ENCODE results near the gene TMEM59L.
A peak's percentile ranks its signal among the peaks of the same experiment; 100 is the strongest.

TMEM59L gene

DNA sequence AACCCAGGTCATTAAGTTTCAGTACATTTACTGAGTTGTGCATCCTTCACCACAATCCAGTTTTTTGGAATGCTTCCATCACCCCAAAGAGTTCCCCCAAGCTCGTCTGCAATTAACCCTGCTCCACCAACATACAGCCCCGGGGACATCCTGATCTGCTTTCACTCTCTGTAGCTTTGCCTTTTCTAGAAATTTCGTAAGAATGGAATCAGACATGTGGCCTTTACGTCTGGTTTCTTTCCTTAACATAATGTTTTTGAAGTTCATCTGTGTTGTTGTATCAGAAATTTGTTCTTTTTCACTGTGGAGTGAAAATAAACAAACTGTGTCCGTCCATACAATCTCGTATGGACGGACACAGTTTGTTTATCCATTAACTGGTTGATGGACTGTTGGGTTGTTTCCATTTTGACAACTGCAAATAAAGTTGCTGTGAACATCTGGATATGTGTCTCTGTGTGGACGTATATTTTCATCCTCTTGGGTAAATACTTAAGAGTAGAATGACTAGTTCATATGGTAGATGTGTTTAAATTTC is 27.1 kb downstream of the TMEM59L start:
- no peak for DNase-seq

DNA sequence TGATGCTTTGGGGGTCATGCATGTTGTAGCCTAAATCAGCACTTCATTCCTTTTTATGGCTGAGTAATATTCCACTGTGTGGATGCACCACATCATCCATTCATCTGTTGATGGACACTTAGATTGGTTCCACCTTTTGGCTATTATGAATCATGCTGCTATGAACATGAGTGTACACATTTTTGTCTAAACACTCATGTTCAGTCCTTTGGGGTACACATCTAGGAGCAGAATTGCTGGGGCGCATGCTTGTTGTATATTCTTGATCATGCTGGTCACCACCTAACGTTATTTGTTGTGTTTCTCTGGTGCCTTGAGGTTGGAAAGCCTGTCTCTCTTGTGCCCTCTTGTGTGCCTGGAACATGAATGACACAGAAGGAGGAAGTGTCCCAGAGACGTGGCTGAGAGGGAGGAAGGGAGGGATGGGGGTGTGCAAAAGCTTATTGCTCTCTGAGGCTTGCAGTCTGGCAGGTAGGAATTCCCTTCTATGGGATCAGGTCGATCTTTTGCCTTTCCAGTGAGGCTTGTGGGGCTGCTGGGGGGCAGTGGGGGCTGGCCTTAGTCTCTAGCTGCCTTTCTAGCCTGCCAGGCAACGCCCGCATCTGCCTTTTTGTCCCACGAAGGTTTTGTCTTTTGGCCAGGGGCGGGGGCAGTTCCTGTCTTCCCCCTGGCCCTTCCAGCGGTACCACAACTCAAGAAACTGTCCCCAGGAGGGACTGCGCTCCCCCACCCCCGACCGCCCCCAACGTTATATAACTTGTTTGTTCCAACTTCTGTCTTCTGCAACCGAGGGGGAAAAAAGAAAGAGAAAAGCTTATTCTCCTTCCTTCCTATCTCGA is 31.7 kb downstream of the TMEM59L start:
- no peak for DNase-seq

GRCh38 chr19:18645035-18645511 is 32.4 kb downstream of the TMEM59L start:
- no peak for DNase-seq

- DNase-seq: no peak
Observed at GRCh38 chr19:18646535-18647370, 34.1 kb downstream of the TMEM59L start.

GRCh38 chr19:18647371-18647767 is 34.7 kb downstream of the TMEM59L start:
- DNase-seq: no peak

DNA sequence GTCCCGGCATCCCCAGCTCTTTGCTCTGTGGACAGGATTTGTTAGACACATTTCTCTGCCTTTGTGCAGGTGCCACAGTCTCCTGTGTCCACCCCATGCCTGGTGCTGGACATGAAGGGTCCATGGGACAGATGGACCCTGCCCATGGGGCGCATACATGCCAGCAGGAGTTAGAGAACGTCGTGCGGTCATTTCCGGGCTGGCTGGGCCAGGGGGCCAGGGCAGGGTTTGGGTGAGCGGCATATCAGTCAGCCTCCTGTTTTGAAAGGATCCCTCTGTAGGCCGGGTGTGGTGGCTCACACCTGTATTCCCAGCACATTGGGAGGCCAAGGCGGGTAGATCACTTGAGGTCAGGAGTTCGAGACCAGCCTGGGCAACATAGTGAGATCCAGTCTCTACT is 35.1 kb downstream of the TMEM59L start:
- DNase-seq: no peak

DNA sequence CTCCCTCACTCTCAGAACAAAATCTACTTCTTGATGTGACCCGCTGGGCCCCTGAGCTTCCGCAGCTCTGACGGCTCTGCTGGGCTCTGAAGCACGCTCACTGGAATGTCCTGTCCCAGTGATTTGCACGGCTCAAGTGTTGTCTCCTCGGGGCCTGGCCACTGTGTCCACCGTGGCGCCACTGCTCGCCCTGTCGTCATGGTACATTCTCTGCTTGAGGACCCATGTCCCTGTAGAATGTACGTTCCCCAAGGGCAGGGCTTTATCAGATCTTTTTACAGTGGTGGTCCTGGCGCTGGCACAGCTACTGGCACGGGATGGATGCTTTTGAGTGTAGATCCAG is 36.3 kb downstream of the TMEM59L start:
- no peak for DNase-seq

- DNase-seq: no peak
Observed at GRCh38 chr19:18649371-18650020, 36.8 kb downstream of the TMEM59L start.

DNA sequence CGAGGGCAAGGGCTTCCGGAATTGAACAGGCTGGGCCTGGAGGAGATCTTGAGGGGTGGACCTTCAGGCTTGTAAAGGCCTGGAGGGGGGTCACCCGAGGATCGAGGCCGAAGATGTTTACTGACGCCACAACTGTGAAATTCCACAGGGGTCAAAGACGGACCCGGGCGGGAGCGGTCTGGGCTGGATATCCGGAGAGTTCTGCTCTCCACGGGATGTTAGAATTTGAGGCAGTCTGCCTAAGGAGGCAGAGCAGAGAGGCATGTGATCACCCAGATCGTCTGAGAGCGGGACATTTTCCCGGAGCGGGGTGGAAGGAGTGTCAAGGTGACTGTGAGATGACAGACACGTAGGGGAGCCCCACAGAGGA is 37.3 kb downstream of the TMEM59L start:
- DNase-seq: no peak

DNA sequence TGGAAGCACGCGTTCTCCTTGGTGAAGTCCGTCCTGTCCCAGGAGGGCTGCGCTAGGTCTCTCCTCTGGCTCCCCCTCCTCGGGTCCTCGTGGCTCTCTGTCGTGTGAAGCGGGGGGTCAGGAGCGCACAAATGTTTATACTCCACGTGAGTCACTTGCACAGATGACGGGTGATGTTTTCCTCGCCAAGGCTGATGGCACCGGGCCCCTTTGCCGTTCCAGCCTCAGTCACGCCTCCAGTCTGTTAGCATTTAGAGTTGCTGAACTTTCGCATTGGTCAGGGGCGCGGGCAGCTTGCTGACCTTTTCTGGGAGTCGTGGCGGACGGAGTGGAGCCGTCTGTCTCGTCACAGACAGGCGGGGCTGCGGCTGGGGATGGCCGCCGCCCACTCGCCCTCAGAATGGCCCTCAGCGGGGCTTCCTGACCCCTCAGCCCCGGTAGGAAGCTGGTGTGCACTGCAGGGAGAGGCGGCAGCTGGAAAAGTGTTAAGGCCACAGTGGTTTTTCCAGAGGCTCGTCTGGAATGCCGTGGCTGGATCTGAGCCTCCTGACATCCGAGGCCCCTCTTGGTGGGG is 37.9 kb downstream of the TMEM59L start:
- DNase-seq: no peak

DNA sequence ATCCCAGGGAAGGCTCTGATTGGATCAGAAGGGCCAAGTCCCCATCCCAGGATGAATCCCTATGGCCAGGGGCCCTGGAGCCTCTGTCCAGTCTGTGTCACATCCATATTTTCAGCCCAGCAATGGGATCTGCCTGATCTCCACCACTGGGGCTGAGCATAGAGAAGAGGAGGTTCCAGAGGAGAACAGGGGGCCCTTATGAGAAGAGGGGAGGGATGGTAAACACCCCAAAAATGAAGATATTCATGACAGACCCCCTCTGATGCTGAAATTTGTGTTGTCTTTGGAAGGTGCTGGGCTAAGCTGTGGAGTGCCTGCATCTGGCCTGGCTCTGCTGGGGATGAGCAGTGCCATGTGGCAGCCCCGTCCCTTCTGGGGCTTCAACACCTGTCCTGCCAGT is 38.6 kb downstream of the TMEM59L start:
- DNase-seq: no peak

DNA sequence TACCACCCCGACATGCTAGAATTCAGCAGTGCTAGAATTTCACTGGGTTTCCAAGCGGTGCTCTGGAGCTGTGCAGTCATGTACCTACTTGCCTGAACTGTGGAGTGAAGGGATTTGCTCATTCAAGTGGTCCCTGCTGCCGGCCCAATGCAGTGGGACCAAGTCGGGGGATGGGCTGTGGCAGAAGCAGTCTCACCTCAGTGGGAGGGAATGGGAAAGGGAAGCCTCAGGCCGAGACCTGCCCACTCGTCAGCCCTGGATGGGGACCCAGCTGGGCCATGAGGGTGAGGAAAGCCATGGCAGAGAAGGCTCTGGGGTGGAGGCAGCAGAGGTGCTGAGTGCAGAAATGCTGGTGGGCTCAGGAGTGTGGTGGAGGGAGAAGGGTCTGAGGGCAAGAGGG is 39.1 kb downstream of the TMEM59L start:
- DNase-seq: peak; percentile 57

DNA sequence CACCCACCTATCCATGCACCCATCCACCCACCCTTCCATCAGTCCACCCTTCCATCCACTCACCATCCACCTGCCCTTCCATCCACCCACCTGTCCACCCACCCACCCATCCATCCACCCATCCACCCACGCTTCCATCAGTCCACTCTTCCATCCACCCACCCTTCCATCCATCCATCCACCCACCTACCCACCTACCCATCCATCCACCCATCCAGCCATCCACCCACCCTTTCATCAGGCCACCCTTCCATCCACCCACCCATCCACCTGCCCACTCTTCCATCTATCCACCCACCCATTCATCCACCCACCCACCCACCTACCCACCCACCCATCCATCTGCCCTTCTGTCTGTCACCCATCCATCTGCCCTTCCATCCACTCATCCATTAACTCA is 41.2 kb downstream of the TMEM59L start:
- no peak for DNase-seq

- no peak for DNase-seq
Observed at GRCh38 chr19:18654469-18654868, 41.8 kb downstream of the TMEM59L start.

GRCh38 chr19:18655173-18655844 is 42.6 kb downstream of the TMEM59L start:
- DNase-seq: no peak

GRCh38 chr19:18656337-18657086 is 43.8 kb downstream of the TMEM59L start:
- DNase-seq: no peak

- no peak for DNase-seq
Observed at GRCh38 chr19:18657590-18658365, 45.1 kb downstream of the TMEM59L start.

DNA sequence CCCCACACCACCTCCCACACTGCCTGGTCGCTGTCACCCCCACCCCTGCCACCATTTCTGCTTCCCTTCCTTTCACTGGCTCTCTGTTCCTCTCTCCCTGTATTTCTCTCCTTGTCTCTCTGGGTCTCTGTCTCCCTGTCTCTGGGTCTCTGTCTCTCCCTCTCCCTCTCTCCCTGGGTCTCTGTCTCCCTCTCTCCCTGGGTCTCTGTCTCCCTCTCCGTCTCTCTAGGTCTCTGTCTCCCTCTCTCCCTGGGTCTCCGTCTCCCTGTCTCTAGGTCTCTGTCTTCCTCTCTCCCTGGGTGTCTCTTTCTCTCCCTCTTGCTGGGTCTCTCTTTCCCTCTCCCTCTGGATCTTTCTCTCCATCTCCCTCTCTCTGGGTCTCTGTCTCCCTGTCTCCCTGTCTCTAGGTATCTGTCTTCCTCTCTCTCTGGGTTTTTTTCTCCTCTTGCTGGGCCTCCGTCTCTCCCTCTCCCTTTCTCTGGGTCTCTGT is 45.7 kb downstream of the TMEM59L start:
- DNase-seq: no peak

DNA sequence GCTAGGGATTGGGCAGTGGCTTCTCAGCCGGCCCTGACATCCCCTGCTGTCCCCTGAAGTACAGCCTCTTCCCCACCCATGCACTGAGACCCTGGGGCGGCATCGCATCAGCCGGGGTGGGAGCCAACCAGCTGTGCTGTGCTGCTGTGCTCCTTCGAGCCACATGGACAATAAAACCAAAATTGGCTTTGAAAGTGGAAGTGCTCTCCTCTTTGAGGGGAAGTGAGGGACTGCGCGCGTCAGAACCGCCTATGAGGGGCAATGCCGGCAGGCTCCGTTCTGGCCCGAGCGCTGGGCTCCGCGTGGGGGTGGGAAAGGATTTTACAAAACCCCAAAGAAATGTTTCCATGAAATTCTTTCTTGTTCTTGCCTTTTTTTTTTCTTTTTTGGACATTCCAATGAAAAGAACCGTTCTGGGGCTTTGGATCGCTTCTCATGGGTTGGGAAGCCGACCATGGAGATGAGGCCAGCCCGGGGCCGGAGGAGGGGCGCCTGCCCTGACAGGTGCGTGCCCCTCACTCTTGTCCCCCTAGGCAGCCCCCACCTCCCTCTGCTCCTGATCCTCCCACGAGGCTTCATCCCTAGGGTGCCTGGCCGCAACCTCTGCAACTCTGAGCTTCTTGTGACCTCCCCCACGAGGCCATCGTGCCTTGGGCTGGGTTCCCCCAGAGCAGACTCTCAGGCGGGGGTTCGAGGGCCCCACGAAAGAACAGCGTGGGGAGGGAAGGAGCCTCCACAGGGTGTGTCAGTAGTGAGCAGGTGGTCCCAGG is 46.8 kb downstream of the TMEM59L start:
- DNase-seq: no peak
